GM18870 (cell line): ENCODE data around the gene OSGEP.
A peak's percentile ranks its signal among the peaks of the same experiment; 100 is the strongest.

ENCODE experiments used
- ATAC-seq: cut with Tn5 transposase; IDR thresholded peaks from one replicate; pipeline ENCODE4 v1.9.1; 2021; ENCODE audit warnings: moderate library complexity; ENCODE audit not compliant: unreplicated experiment

OSGEP gene

GRCh38 chr14:20400965-20401593 is 53.5 kb downstream of the OSGEP start:
- ATAC-seq = peak; percentile 45

GRCh38 chr14:20400589-20400964 is 54.0 kb downstream of the OSGEP start:
- ATAC-seq = peak; percentile 9

GRCh38 chr14:20397511-20397910 is 57.1 kb downstream of the OSGEP start:
- ATAC-seq = no peak
